IMR-90 (cell line): ENCODE measurements around the gene NLGN1. TPM values are rescaled to one million over a fixed set of nuclear protein-coding genes. Genes with fewer than 3 reads are reported as not detected.

ENCODE experiments used
- ATAC-seq: fragments of 200-7000 bp; cut with Tn5 transposase; 2 replicates; pipeline ENCODE4 v1.9.1; 2020; ENCODE audit warnings: low read depth, mild to moderate bottlenecking, moderate library complexity
- BruUV-seq: library from RNA; stranded (reverse); fragments of 400-500 nt; replicated peaks from 2 replicates; lab custom pipeline; 2021; lab: Mats Ljungman, UMichigan
- CTCF ChIA-PET: fragments of 300-600 bp; formaldehyde crosslinking; extraction: SDS; loops from one replicate; lab custom pipeline; 2021; ENCODE audit warnings: antibody characterized with exemption; lab: Yijun Ruan, JAX
- POLR2A ChIA-PET: fragments of 300-600 bp; sonication (Branson Sonifier 250); formaldehyde crosslinking; loops from one replicate; lab custom pipeline; 2022; ENCODE audit warnings: antibody characterized with exemption; ENCODE audit not compliant: unreplicated experiment; lab: Charles Lee
- DNase-seq: peaks from one replicate; pipeline ENCODE4 v3.0.0; 2013
- H2AFZ ChIP-seq: replicated peaks from 2 replicates; pipeline ENCODE3; 2013; ENCODE audit warnings: low read length, mild to moderate bottlenecking; ENCODE audit not compliant: poor library complexity
- H2AK5ac ChIP-seq: 2 replicates; pipeline ENCODE4 v1.6.1; 2013; ENCODE audit warnings: low read depth, low read length, inconsistent platforms
- H2AK9ac ChIP-seq: replicated peaks from 2 replicates; pipeline ENCODE3; 2013; ENCODE audit warnings: mild to moderate bottlenecking, low read depth, low read length, moderate library complexity; ENCODE audit not compliant: poor library complexity
- H2BK120ac ChIP-seq: 2 replicates; pipeline ENCODE4 v1.6.1; 2013; ENCODE audit warnings: low read depth, low read length, inconsistent platforms
- H2BK15ac ChIP-seq: 3 replicates; pipeline ENCODE4 v1.6.1; 2013; ENCODE audit warnings: low read depth, low read length, inconsistent platforms
- H2BK20ac ChIP-seq: 2 replicates; pipeline ENCODE4 v1.6.1; 2013; ENCODE audit warnings: low read depth, mild to moderate bottlenecking, inconsistent platforms, low read length, moderate library complexity
- H2BK5ac ChIP-seq: 2 replicates; pipeline ENCODE4 v1.6.1; 2013; ENCODE audit warnings: mild to moderate bottlenecking, low read depth, low read length, inconsistent platforms; ENCODE audit not compliant: poor library complexity, severe bottlenecking
- H3K14ac ChIP-seq: replicated peaks from 2 replicates; pipeline ENCODE4 v1.6.1; 2013; ENCODE audit warnings: low read depth, low read length, inconsistent platforms
- H3K18ac ChIP-seq: 2 replicates; pipeline ENCODE4 v1.6.1; 2013; ENCODE audit warnings: low read depth, low read length, control low read depth
- H3K23ac ChIP-seq: 2 replicates; pipeline ENCODE4 v1.6.1; 2013; ENCODE audit warnings: low read depth, low read length, inconsistent platforms
- H3K27ac ChIP-seq: 2 replicates; pipeline ENCODE4 v1.5.1; 2013; ENCODE audit warnings: mild to moderate bottlenecking, control low read depth, low read length; ENCODE audit not compliant: insufficient read depth
- H3K27me3 ChIP-seq: 2 replicates; pipeline ENCODE4 v1.6.1; 2013; ENCODE audit warnings: low read length; ENCODE audit not compliant: control insufficient read depth, insufficient read depth
- H3K36me3 ChIP-seq: 2 replicates; pipeline ENCODE4 v1.6.1; 2013; ENCODE audit warnings: low read length, mixed read lengths; ENCODE audit not compliant: control insufficient read depth, insufficient read depth
- H3K4ac ChIP-seq: 2 replicates; pipeline ENCODE4 v1.6.1; 2013; ENCODE audit warnings: low read depth, low read length, inconsistent platforms
- H3K4me1 ChIP-seq: 2 replicates; pipeline ENCODE4 v1.6.1; 2013; ENCODE audit warnings: low read length, mixed read lengths; ENCODE audit not compliant: control insufficient read depth, insufficient read depth
- H3K4me2 ChIP-seq: 2 replicates; pipeline ENCODE4 v1.6.1; 2013; ENCODE audit warnings: low read depth, mild to moderate bottlenecking, control low read depth, low read length, moderate library complexity
- H3K4me3 ChIP-seq: 2 replicates; pipeline ENCODE4 v1.5.1; 2013; ENCODE audit warnings: low read depth, mild to moderate bottlenecking, control low read depth, low read length, moderate library complexity; ENCODE audit not compliant: insufficient read depth
- H3K56ac ChIP-seq: 2 replicates; pipeline ENCODE4 v1.6.1; 2013; ENCODE audit warnings: low read length, inconsistent platforms; ENCODE audit not compliant: insufficient read depth; ENCODE audit errors: extremely low read depth
- H3K79me1 ChIP-seq, 2 experiments: 2 replicates each; pipeline ENCODE4 v1.6.1; 2013; ENCODE audit warnings: low read length in 2 of 2, inconsistent platforms in 1 of 2, low read depth in 1 of 2
- H3K9ac ChIP-seq: 2 replicates; pipeline ENCODE4 v1.6.1; 2013; ENCODE audit warnings: low read depth, low read length, control low read depth
- H3K9me1 ChIP-seq: 2 replicates; pipeline ENCODE4 v1.6.1; 2013; ENCODE audit warnings: low read length, inconsistent platforms; ENCODE audit not compliant: insufficient read depth
- H3K9me3 ChIP-seq: 2 replicates; pipeline ENCODE4 v1.6.1; 2013; ENCODE audit warnings: low read length; ENCODE audit not compliant: control insufficient read depth, insufficient read depth
- H4K20me1 ChIP-seq: 2 replicates; pipeline ENCODE4 v1.6.1; 2013; ENCODE audit warnings: low read length, inconsistent platforms; ENCODE audit not compliant: insufficient read depth
- H4K5ac ChIP-seq: 2 replicates; pipeline ENCODE4 v1.6.1; 2013; ENCODE audit warnings: mild to moderate bottlenecking, low read depth, low read length, control low read depth
- H4K8ac ChIP-seq, 2 experiments: 2 replicates each; pipeline ENCODE4 v1.6.1; 2013; ENCODE audit warnings: low read depth in 2 of 2, low read length in 2 of 2, control low read depth in 1 of 2, inconsistent platforms in 1 of 2
- H4K91ac ChIP-seq: 2 replicates; pipeline ENCODE4 v1.6.1; 2013; ENCODE audit warnings: low read depth, low read length, inconsistent platforms; ENCODE audit not compliant: insufficient read depth
- CEBPB ChIP-seq: IDR thresholded peaks from 2 replicates; pipeline ENCODE4 v1.6.1; 2012; ENCODE audit warnings: low read depth, low read length, improper control_type of control experiment
- CTCF ChIP-seq: conservative IDR thresholded peaks from 2 replicates; pipeline ENCODE4 v1.5.1; 2012; ENCODE audit warnings: mild to moderate bottlenecking, low read depth, low read length, improper control_type of control experiment
- MAFK ChIP-seq: IDR thresholded peaks from 2 replicates; pipeline ENCODE4 v1.6.1; 2012; ENCODE audit warnings: low read depth, low read length, improper control_type of control experiment
- WGBS, 2 experiments: methylation state at CpG; one replicate each; pipeline versions ENCODE4 v1.1.5 to v1.1.7; 2013; ENCODE audit warnings: missing lambda C conversion rate in 2 of 2; ENCODE audit not compliant: insufficient read length in 1 of 2; ENCODE audit errors: extremely low coverage in 2 of 2; 5-methylcytosine and 5-hydroxymethylcytosine counted together
- dilution Hi-C: fragments of 300-500 bp; cut with HindIII; formaldehyde crosslinking; loops from one replicate; pipeline ENCODE4 v1.14.3; 2018; ENCODE audit warnings: low sequenced_read_pairs; ENCODE audit not compliant: unreplicated experiment
- in situ Hi-C: fragments of 300-500 bp; cut with MboI; formaldehyde crosslinking; loops from 3 replicates; pipeline ENCODE4 v1.14.3; 2019; ENCODE audit warnings: low sequenced_read_pairs, inconsistent platforms, mixed read lengths
- intact Hi-C: fragments of 100-400 bp; cut with micrococcal nuclease; formaldehyde crosslinking; loops from 2 replicates; pipeline ENCODE4 v1.10.0; 2022
- polyA plus RNA-seq, 3 experiments: library from polyadenylated mRNA; depleted of rRNA; stranded (reverse); fragments of >200 nt; gene quantifications; 2 replicates each; pipeline ENCODE4 v1.2.3, GENCODE V29; 2012; ENCODE audit warnings: low replicate concordance in 1 of 3
- total RNA-seq: library from RNA; depleted of rRNA; stranded (reverse); fragments of >200 nt; gene quantifications from 2 replicates; pipeline ENCODE4 v1.2.3, GENCODE V29; 2012

NLGN1 gene
- total and polyA plus RNA-seq, 2 of the 4 experiments (the other 2 are of a cell fraction) = 1.8 to 12.5 TPM

- Histone ChIP-seq H3K4me2 (no peak overlapping the region), H2AFZ (no peak overlapping the region), H2BK120ac (no peak overlapping the region), H3K27ac (no peak overlapping the region), H3K23ac (no peak overlapping the region), H3K9me1 (no peaks in the 10 kb centered on the region), H3K18ac (no peak overlapping the region), H3K4me3 (no peak overlapping the region), H2BK15ac (no peak overlapping the region), H2BK5ac (no peak overlapping the region), H3K56ac (no peak overlapping the region), H3K9ac (no peak overlapping the region), H3K9me3 (no peaks in the 10 kb centered on the region), H3K4ac (no peak overlapping the region), H4K8ac (no peak overlapping the region), H3K36me3 (no peaks in the 10 kb centered on the region), H2AK9ac (no peak overlapping the region), H3K79me1 (no peaks in the 10 kb centered on the region), H3K27me3 (no peaks in the 10 kb centered on the region), H4K20me1 (no peaks in the 10 kb centered on the region), H4K91ac (no peak overlapping the region), H3K14ac (no peak overlapping the region), H2BK20ac (no peak overlapping the region), H3K4me1 (no peaks in the 10 kb centered on the region; the same call in 1 of the 2 replicates), H4K5ac (no peak overlapping the region), H2AK5ac (no peak overlapping the region)
- in situ Hi-C loops (no loop called here), intact Hi-C loops (no loop called here), dilution Hi-C loops (no loop called here)
- POLR2A ChIA-PET = no interaction called here
- no peak for TF ChIP-seq MAFK
- TF ChIP-seq CTCF = no peak
- TF ChIP-seq CEBPB = no peak
- DNase-seq (no peak), ATAC-seq (no peak)
- CTCF ChIA-PET = no interaction called here
- WGBS, 2 experiments = no CpG with 5 or more reads among the region's 3 CpGs
- no TSS peak for BruUV-seq
These were observed 871.0 kb downstream of the NLGN1 start for GRCh38 chr3:174268586-174268985.
